GM12878 (cell line): ENCODE data around the gene SLC2A3. TPM values are rescaled to one million over a fixed set of nuclear protein-coding genes. Genes with fewer than 3 reads are reported as not detected.

Source experiments
- ATAC-seq: fragments of 200-7000 bp; cut with Tn5 transposase; 3 replicates; pipeline ENCODE4 v1.9.1; 2020; ENCODE audit warnings: mild to moderate bottlenecking, moderate library complexity
- BruUV-seq: library from RNA; stranded (reverse); fragments of 400-500 nt; replicated peaks from 2 replicates; lab custom pipeline; 2021; lab: Mats Ljungman, UMichigan
- CTCF ChIA-PET: fragments of 300-600 bp; sonication (Branson Sonifier 250); formaldehyde crosslinking; extraction: SDS; loops from one replicate; lab custom pipeline; 2021; ENCODE audit warnings: inconsistent platforms; lab: Yijun Ruan, JAX
- POLR2A ChIA-PET: fragments of 350-600 bp; formaldehyde crosslinking; extraction: SDS; loops from one replicate; lab custom pipeline; 2021; ENCODE audit warnings: inconsistent platforms; lab: Charles Lee
- RAD21 ChIA-PET: fragments of 300-600 bp; sonication (Branson Sonifier 250); formaldehyde crosslinking; loops from one replicate; lab custom pipeline; 2023; ENCODE audit warnings: antibody characterized with exemption; ENCODE audit not compliant: unreplicated experiment; lab: Charles Lee
- SMC1A ChIA-PET: fragments of 300-600 bp; sonication (Branson Sonifier 250); formaldehyde crosslinking; loops from one replicate; lab custom pipeline; 2023; ENCODE audit not compliant: unreplicated experiment, uncharacterized antibody; lab: Charles Lee
- DNase-seq: peaks from one replicate; pipeline ENCODE4 v3.0.0-alpha.2; 2011; ENCODE audit warnings: low read depth, low spot score
- FAIRE-seq: peaks from 3 replicates; lab custom pipeline; 2011; peaks lifted over from hg19 to GRCh38; lab: Jason Lieb, UNC
- H2AFZ ChIP-seq: 2 replicates; pipeline ENCODE4 v1.6.0; 2011; ENCODE audit warnings: low read depth, low read length, control low read depth; ENCODE audit not compliant: control insufficient read depth
- H3K27ac ChIP-seq: 2 replicates; pipeline ENCODE4 v1.5.1; 2011; ENCODE audit warnings: control low read depth; ENCODE audit not compliant: control insufficient read depth, insufficient read depth
- H3K27me3 ChIP-seq, 2 experiments: replicated peaks in 1 of 2; 2 replicates each; pipeline versions ENCODE4 v1.6.0 to v1.6.1; 2011; ENCODE audit warnings: low read length in 1 of 2; ENCODE audit not compliant: control insufficient read depth in 2 of 2, insufficient read depth in 2 of 2
- H3K36me3 ChIP-seq, 2 experiments: 2 replicates each; pipeline ENCODE4 v1.5.1; 2011; ENCODE audit warnings: low read length in 1 of 2; ENCODE audit not compliant: control insufficient read depth in 2 of 2, insufficient read depth in 2 of 2
- H3K4me1 ChIP-seq: 2 replicates; pipeline ENCODE4 v1.6.1; 2011; ENCODE audit warnings: mild to moderate bottlenecking, low read length, moderate library complexity, mixed read lengths; ENCODE audit not compliant: control insufficient read depth, insufficient read depth
- H3K4me2 ChIP-seq: 2 replicates; pipeline ENCODE4 v1.6.0; 2011; ENCODE audit warnings: control low read depth; ENCODE audit not compliant: control insufficient read depth, insufficient read depth
- H3K4me3 ChIP-seq: fragments of 200-600 bp; sonication (generic); 2 replicates; pipeline ENCODE4 v1.5.1; 2016
- H3K79me2 ChIP-seq: 2 replicates; pipeline ENCODE4 v1.6.0; 2011; ENCODE audit warnings: low read length; ENCODE audit not compliant: control insufficient read depth, insufficient read depth
- H3K9ac ChIP-seq: 2 replicates; pipeline ENCODE4 v1.8.0; 2011; ENCODE audit warnings: low read length, control low read depth, mixed read lengths; ENCODE audit not compliant: control insufficient read depth, insufficient read depth
- H3K9me3 ChIP-seq: replicated peaks from 3 replicates; pipeline ENCODE4 v1.5.1; 2011; ENCODE audit warnings: mild to moderate bottlenecking, low read length; ENCODE audit not compliant: control insufficient read depth, insufficient read depth
- H4K20me1 ChIP-seq: 2 replicates; pipeline ENCODE4 v1.6.0; 2011; ENCODE audit not compliant: control insufficient read depth, insufficient read depth
- CHD1 ChIP-seq: IDR thresholded peaks from 2 replicates; pipeline ENCODE4 v1.6.1; 2012; ENCODE audit warnings: low read depth, low read length, improper control_type of control experiment
- MTA2 ChIP-seq: fragments of 450-650 bp; IDR thresholded peaks from 2 replicates; pipeline ENCODE4 v1.6.1; 2016; ENCODE audit warnings: low read depth, mild to moderate bottlenecking, moderate library complexity
- NFIC ChIP-seq: IDR thresholded peaks from 2 replicates; pipeline ENCODE4 v1.6.1; 2012; ENCODE audit warnings: low read depth, mild to moderate bottlenecking, inconsistent platforms, low read length, moderate library complexity
- SREBF2 ChIP-seq: IDR thresholded peaks from 2 replicates; pipeline ENCODE4 v1.6.1; 2012; ENCODE audit warnings: mild to moderate bottlenecking, low read length
- SRF ChIP-seq, 2 experiments: IDR thresholded peaks; 2 replicates each; pipeline ENCODE4 v1.6.1; 2011; ENCODE audit warnings: low read depth in 2 of 2, low read length in 2 of 2, mild to moderate bottlenecking in 1 of 2, moderate library complexity in 1 of 2
- STAT3 ChIP-seq: IDR thresholded peaks from 2 replicates; pipeline ENCODE4 v1.6.1; 2011; ENCODE audit warnings: low read depth, low read length, improper control_type of control experiment
- SUPT20H ChIP-seq: IDR thresholded peaks from 2 replicates; pipeline ENCODE4 v1.6.1; 2011; ENCODE audit warnings: low read depth, mild to moderate bottlenecking, low read length, moderate library complexity, borderline replicate concordance; ENCODE audit not compliant: control insufficient read depth
- ZNF207 ChIP-seq: fragments of 450-650 bp; IDR thresholded peaks from 2 replicates; pipeline ENCODE4 v1.6.1; 2014; ENCODE audit warnings: antibody characterized with exemption, mild to moderate bottlenecking, borderline replicate concordance
- WGBS: methylation state at CpG from one replicate; pipeline ENCODE4 v1.1.6; 2016; ENCODE audit warnings: low lambda C conversion rate; ENCODE audit not compliant: insufficient replicate concordance, insufficient coverage; ENCODE audit errors: missing lambda C conversion rate; 5-methylcytosine and 5-hydroxymethylcytosine counted together
- in situ Hi-C: fragments of 300-500 bp; cut with MboI; formaldehyde crosslinking; loops from 9 replicates; pipeline ENCODE4 v1.14.3; 2018; ENCODE audit warnings: mixed read lengths
- intact Hi-C: fragments of 100-400 bp; cut with micrococcal nuclease; formaldehyde crosslinking; loops from one replicate; pipeline ENCODE4 v1.14.2; 2022; ENCODE audit not compliant: unreplicated experiment
- polyA plus RNA-seq, 11 experiments: library from polyadenylated mRNA; depleted of rRNA in 4 of 11; unstranded in 6 of 11; stranded (reverse) in 5 of 11; fragments of >200 nt; fragmentation: Nextera tagmentation in 4 of 11; fragmentation: Illumina TruSeq in 1 of 11; extraction: Ambion mirVana in 4 of 11; extraction: Trizol in 1 of 11; gene quantifications; 1 replicate in 1 of 11; 2 replicates in 10 of 11; pipeline versions ENCODE4 v1.2.1 to v1.2.3, GENCODE V29; 2011 to 2016; ENCODE audit warnings: inconsistent platforms in 2 of 11, missing spikeins in 2 of 11, low read depth in 1 of 11
- total RNA-seq, 4 experiments: library from RNA; depleted of rRNA in 3 of 4; stranded (reverse); fragments of >200 nt in 3 of 4; fragmentation: Illumina TruSeq in 1 of 4; extraction: Trizol in 1 of 4; gene quantifications; 2 replicates each; pipeline versions ENCODE4 v1.2.1 to v1.2.3, GENCODE V29; 2013 to 2021
- TF ChIP-seq, protein P1 (sequence below): fragments of 450-650 bp; IDR thresholded peaks from 2 replicates; pipeline ENCODE4 v1.6.1; 2016; ENCODE audit warnings: mild to moderate bottlenecking
- TF ChIP-seq, protein P2 (sequence below): fragments of 450-650 bp; formaldehyde crosslinking; IDR thresholded peaks from 2 replicates; pipeline ENCODE4 v1.4.0; 2020; ENCODE audit warnings: mild to moderate bottlenecking, moderate library complexity
- TF ChIP-seq, protein P3 (sequence below): fragments of 450-650 bp; IDR thresholded peaks from 2 replicates; pipeline ENCODE4 v1.6.1; 2017; ENCODE audit warnings: mild to moderate bottlenecking, moderate library complexity
- TF ChIP-seq, protein P4 (sequence below): fragments of 450-650 bp; IDR thresholded peaks from 2 replicates; pipeline ENCODE4 v1.6.1; 2017; ENCODE audit warnings: low read depth, mild to moderate bottlenecking, moderate library complexity

Gene SLC2A3
- total and polyA plus RNA-seq, 10 of the 15 experiments (the other 5 are each of a cell fraction or from before 2014, with no cell fraction given): 6.5 to 66.3 (median 11.2) TPM

DNA sequence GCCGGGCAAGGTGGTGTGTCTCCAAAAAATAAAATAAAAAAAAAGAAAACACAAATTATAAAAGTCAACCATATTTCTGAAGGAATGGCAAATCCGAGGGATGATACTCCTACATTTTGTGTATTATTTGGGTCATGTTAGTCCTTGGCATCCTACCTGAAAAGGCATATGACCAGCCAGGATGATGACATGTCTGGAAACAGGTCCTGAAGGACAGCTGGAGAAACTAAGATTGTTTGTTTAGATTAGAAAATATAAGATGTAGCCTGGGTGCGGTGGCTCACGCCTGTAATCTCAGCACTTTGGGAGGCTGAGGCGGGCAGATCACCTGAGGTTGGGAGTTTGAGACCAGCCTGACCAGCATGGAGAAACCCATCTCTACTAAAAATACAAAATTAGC lies 48.9 kb upstream of the SLC2A3 start:
- no peaks in the 10 kb centered on the region for H3K36me3 ChIP-seq
- no TSS peak for BruUV-seq
- POLR2A ChIA-PET: no interaction called here
- H3K79me2 ChIP-seq: no peaks in the 10 kb centered on the region
- no peak overlapping the region for H3K4me2 ChIP-seq
- intact Hi-C loops (no loop called here), in situ Hi-C loops (no loop called here)
- no peak overlapping the region for H2AFZ ChIP-seq
- peaks cover 1% of the 10 kb centered on the region; the same call in 1 of the 2 replicates for H3K4me1 ChIP-seq
- H3K9ac ChIP-seq: no peak overlapping the region
- ATAC-seq (no peak), FAIRE-seq (no peak), DNase-seq (no peak)
- RAD21 ChIA-PET: interaction anchor here (1.8 kb wide), 1 partner anchor 51 kb away, joined by 7 read pairs; no protein-coding TSS in a partner anchor
- H3K27ac ChIP-seq: no peak overlapping the region
- no peaks in the 10 kb centered on the region for H4K20me1 ChIP-seq
- SMC1A ChIA-PET: no interaction called here
- no peaks in the 10 kb centered on the region for H3K9me3 ChIP-seq
- 68% methylated on average over 5 of the region's 5 CpGs for WGBS
- TF ChIP-seq SRF (IDR thresholded peaks at IDR 0.05; ENCODE audit: low read depth in 2 of 2, low read length in 2 of 2): no peak
- no peak for TF ChIP-seq SUPT20H
- TF ChIP-seq, protein P1, sequence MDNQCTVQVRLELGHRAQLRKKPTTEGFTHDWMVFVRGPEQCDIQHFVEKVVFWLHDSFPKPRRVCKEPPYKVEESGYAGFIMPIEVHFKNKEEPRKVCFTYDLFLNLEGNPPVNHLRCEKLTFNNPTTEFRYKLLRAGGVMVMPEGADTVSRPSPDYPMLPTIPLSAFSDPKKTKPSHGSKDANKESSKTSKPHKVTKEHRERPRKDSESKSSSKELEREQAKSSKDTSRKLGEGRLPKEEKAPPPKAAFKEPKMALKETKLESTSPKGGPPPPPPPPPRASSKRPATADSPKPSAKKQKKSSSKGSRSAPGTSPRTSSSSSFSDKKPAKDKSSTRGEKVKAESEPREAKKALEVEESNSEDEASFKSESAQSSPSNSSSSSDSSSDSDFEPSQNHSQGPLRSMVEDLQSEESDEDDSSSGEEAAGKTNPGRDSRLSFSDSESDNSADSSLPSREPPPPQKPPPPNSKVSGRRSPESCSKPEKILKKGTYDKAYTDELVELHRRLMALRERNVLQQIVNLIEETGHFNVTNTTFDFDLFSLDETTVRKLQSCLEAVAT: no peak
- no peak for TF ChIP-seq SREBF2
- TF ChIP-seq MTA2: no peak
- TF ChIP-seq, protein P2, sequence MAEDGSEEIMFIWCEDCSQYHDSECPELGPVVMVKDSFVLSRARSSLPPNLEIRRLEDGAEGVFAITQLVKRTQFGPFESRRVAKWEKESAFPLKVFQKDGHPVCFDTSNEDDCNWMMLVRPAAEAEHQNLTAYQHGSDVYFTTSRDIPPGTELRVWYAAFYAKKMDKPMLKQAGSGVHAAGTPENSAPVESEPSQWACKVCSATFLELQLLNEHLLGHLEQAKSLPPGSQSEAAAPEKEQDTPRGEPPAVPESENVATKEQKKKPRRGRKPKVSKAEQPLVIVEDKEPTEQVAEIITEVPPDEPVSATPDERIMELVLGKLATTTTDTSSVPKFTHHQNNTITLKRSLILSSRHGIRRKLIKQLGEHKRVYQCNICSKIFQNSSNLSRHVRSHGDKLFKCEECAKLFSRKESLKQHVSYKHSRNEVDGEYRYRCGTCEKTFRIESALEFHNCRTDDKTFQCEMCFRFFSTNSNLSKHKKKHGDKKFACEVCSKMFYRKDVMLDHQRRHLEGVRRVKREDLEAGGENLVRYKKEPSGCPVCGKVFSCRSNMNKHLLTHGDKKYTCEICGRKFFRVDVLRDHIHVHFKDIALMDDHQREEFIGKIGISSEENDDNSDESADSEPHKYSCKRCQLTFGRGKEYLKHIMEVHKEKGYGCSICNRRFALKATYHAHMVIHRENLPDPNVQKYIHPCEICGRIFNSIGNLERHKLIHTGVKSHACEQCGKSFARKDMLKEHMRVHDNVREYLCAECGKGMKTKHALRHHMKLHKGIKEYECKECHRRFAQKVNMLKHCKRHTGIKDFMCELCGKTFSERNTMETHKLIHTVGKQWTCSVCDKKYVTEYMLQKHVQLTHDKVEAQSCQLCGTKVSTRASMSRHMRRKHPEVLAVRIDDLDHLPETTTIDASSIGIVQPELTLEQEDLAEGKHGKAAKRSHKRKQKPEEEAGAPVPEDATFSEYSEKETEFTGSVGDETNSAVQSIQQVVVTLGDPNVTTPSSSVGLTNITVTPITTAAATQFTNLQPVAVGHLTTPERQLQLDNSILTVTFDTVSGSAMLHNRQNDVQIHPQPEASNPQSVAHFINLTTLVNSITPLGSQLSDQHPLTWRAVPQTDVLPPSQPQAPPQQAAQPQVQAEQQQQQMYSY (CRISPR knock-in tag): no peak
- TF ChIP-seq STAT3: no peak
- TF ChIP-seq NFIC: no peak
- TF ChIP-seq, protein P3, sequence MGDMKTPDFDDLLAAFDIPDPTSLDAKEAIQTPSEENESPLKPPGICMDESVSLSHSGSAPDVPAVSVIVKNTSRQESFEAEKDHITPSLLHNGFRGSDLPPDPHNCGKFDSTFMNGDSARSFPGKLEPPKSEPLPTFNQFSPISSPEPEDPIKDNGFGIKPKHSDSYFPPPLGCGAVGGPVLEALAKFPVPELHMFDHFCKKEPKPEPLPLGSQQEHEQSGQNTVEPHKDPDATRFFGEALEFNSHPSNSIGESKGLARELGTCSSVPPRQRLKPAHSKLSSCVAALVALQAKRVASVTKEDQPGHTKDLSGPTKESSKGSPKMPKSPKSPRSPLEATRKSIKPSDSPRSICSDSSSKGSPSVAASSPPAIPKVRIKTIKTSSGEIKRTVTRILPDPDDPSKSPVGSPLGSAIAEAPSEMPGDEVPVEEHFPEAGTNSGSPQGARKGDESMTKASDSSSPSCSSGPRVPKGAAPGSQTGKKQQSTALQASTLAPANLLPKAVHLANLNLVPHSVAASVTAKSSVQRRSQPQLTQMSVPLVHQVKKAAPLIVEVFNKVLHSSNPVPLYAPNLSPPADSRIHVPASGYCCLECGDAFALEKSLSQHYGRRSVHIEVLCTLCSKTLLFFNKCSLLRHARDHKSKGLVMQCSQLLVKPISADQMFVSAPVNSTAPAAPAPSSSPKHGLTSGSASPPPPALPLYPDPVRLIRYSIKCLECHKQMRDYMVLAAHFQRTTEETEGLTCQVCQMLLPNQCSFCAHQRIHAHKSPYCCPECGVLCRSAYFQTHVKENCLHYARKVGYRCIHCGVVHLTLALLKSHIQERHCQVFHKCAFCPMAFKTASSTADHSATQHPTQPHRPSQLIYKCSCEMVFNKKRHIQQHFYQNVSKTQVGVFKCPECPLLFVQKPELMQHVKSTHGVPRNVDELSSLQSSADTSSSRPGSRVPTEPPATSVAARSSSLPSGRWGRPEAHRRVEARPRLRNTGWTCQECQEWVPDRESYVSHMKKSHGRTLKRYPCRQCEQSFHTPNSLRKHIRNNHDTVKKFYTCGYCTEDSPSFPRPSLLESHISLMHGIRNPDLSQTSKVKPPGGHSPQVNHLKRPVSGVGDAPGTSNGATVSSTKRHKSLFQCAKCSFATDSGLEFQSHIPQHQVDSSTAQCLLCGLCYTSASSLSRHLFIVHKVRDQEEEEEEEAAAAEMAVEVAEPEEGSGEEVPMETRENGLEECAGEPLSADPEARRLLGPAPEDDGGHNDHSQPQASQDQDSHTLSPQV: no peak
- TF ChIP-seq, protein P4, sequence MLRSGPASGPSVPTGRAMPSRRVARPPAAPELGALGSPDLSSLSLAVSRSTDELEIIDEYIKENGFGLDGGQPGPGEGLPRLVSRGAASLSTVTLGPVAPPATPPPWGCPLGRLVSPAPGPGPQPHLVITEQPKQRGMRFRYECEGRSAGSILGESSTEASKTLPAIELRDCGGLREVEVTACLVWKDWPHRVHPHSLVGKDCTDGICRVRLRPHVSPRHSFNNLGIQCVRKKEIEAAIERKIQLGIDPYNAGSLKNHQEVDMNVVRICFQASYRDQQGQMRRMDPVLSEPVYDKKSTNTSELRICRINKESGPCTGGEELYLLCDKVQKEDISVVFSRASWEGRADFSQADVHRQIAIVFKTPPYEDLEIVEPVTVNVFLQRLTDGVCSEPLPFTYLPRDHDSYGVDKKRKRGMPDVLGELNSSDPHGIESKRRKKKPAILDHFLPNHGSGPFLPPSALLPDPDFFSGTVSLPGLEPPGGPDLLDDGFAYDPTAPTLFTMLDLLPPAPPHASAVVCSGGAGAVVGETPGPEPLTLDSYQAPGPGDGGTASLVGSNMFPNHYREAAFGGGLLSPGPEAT: no peak
- no peak for TF ChIP-seq ZNF207
- TF ChIP-seq CHD1: no peak
- TF ChIP-seq, all 136 proteins: peak for 0
- Histone ChIP-seq H3K4me3 (no peak overlapping the region), H3K27me3 (no peaks in the 10 kb centered on the region)
- CTCF ChIA-PET: no interaction called here
